Liver (tissue), 9 donors: ENCODE data around the gene BCAP31. TPM values are rescaled to one million over a fixed set of nuclear protein-coding genes. Genes with fewer than 3 reads are reported as not detected.
A peak's percentile ranks its signal among the peaks of the same experiment; 100 is the strongest.
"Not testable (repeated sequence)": the region's sequence is repeated elsewhere in the genome, so short reads cannot be mapped to it uniquely, and the experiment has no call there.

ENCODE experiments used
- DNase-seq: peaks from one replicate; pipeline ENCODE4 v3.0.0-alpha.2; 2017; ENCODE audit warnings: low spot score
- H3K27ac ChIP-seq, 2 donors: one replicate each; pipeline ENCODE4 v1.7.0; 2013; ENCODE audit warnings: inconsistent platforms in 2 of 2, low read length in 2 of 2, control low read depth in 1 of 2, low read depth in 1 of 2, mild to moderate bottlenecking in 1 of 2
- H3K27me3 ChIP-seq, 4 donors: one replicate each; pipeline versions ENCODE4 v1.6.1 to v1.7.0; 2013; ENCODE audit warnings: low read length in 3 of 4, inconsistent platforms in 1 of 4, mild to moderate bottlenecking in 1 of 4, moderate library complexity in 1 of 4; ENCODE audit not compliant: control insufficient read depth in 4 of 4, insufficient read depth in 4 of 4
- H3K36me3 ChIP-seq, 4 donors: one replicate each; pipeline versions ENCODE4 v1.6.1 to v1.7.0; 2013; ENCODE audit warnings: low read length in 3 of 4, mild to moderate bottlenecking in 3 of 4, low read depth in 1 of 4, moderate library complexity in 1 of 4; ENCODE audit not compliant: control insufficient read depth in 4 of 4, insufficient read depth in 3 of 4
- H3K4me1 ChIP-seq, 4 donors: one replicate each; pipeline versions ENCODE4 v1.6.1 to v1.7.0; 2013; ENCODE audit warnings: low read length in 3 of 4, mild to moderate bottlenecking in 3 of 4, moderate library complexity in 1 of 4; ENCODE audit not compliant: control insufficient read depth in 4 of 4, insufficient read depth in 4 of 4
- H3K4me3 ChIP-seq, 3 donors: one replicate each; pipeline versions ENCODE4 v1.6.1 to v1.7.0; 2013; ENCODE audit warnings: low read length in 3 of 3, control low read depth in 1 of 3, low read depth in 1 of 3, mild to moderate bottlenecking in 1 of 3
- H3K9ac ChIP-seq, 2 donors: one replicate each; pipeline ENCODE4 v1.7.0; 2013; ENCODE audit warnings: low read length in 2 of 2, mild to moderate bottlenecking in 2 of 2, moderate library complexity in 2 of 2, control low read depth in 1 of 2, low read depth in 1 of 2
- H3K9me3 ChIP-seq, 4 donors: one replicate each; pipeline versions ENCODE4 v1.6.1 to v1.7.0; 2013; ENCODE audit warnings: low read length in 3 of 4; ENCODE audit not compliant: control insufficient read depth in 4 of 4
- EGR1 ChIP-seq, 2 donors: IDR thresholded peaks; 2 replicates each; pipeline ENCODE4 v1.6.1; 2016 to 2018; ENCODE audit warnings: antibody characterized with exemption in 2 of 2, low read depth in 2 of 2
- FOXA1 ChIP-seq: IDR thresholded peaks from 2 replicates; pipeline ENCODE4 v1.6.1; 2016; ENCODE audit warnings: antibody characterized with exemption
- FOXA2 ChIP-seq: IDR thresholded peaks from 2 replicates; pipeline ENCODE4 v1.6.1; 2016; ENCODE audit warnings: antibody characterized with exemption
- HNF4A ChIP-seq, 2 donors: conservative IDR thresholded peaks; 2 replicates each; pipeline ENCODE4 v1.6.1; 2016; ENCODE audit warnings: antibody characterized with exemption in 2 of 2, mild to moderate bottlenecking in 2 of 2
- HNF4G ChIP-seq: IDR thresholded peaks from 2 replicates; pipeline ENCODE4 v1.6.1; 2016; ENCODE audit warnings: antibody characterized with exemption
- JUND ChIP-seq, 2 donors: IDR thresholded peaks; 2 replicates each; pipeline ENCODE4 v1.6.1; 2016; ENCODE audit warnings: antibody characterized with exemption in 2 of 2
- MAX ChIP-seq: IDR thresholded peaks from 2 replicates; pipeline ENCODE4 v1.6.1; 2016; ENCODE audit warnings: antibody characterized with exemption
- RAD21 ChIP-seq, 2 donors: IDR thresholded peaks; 2 replicates each; pipeline ENCODE4 v1.6.1; 2016; ENCODE audit warnings: antibody characterized with exemption in 2 of 2, mild to moderate bottlenecking in 2 of 2
- REST ChIP-seq: IDR thresholded peaks from 2 replicates; pipeline ENCODE4 v1.6.1; 2016; ENCODE audit warnings: antibody characterized with exemption, mild to moderate bottlenecking
- RXRA ChIP-seq, 2 donors: IDR thresholded peaks; 2 replicates each; pipeline ENCODE4 v1.6.1; 2017 to 2018; ENCODE audit warnings: antibody characterized with exemption in 2 of 2, mild to moderate bottlenecking in 1 of 2
- SP1 ChIP-seq: IDR thresholded peaks from 2 replicates; pipeline ENCODE4 v1.6.1; 2018; ENCODE audit warnings: antibody characterized with exemption, mild to moderate bottlenecking
- YY1 ChIP-seq: IDR thresholded peaks from 2 replicates; pipeline ENCODE4 v1.6.1; 2016; ENCODE audit warnings: antibody characterized with exemption, mild to moderate bottlenecking
- WGBS: extraction: QIAGEN DNeasy Blood & Tissue Kit; methylation state at CpG from one replicate; pipeline ENCODE4 v1.1.7; 2013; 5-methylcytosine and 5-hydroxymethylcytosine counted together
- polyA plus RNA-seq, 2 donors: library from polyadenylated mRNA; stranded (reverse) in 1 of 2; unstranded in 1 of 2; fragments of 200-250 nt in 1 of 2; fragments of >200 nt in 1 of 2; fragmentation: Nextera tagmentation in 1 of 2; extraction: Ambion mirVana in 1 of 2; gene quantifications; one replicate each; pipeline versions ENCODE4 v1.2.1 to v1.2.3, GENCODE V29; 2013 to 2015
- total RNA-seq, 2 donors: library from RNA; depleted of rRNA; stranded (reverse); fragments of >200 nt; gene quantifications; one replicate each; pipeline ENCODE4 v1.2.3, GENCODE V29; 2014
- TF ChIP-seq, protein P1 (sequence below): IDR thresholded peaks from 2 replicates; pipeline ENCODE4 v1.6.1; 2016; ENCODE audit warnings: antibody characterized with exemption
- TF ChIP-seq, protein P2 (sequence below): IDR thresholded peaks from 2 replicates; pipeline ENCODE4 v1.6.1; 2016; ENCODE audit warnings: antibody characterized with exemption
- TF ChIP-seq, protein P3 (sequence below): fragments of 150-350 bp; IDR thresholded peaks from 2 replicates; pipeline ENCODE4 v1.5.1; 2017; ENCODE audit warnings: improper control_type of control experiment, low read depth, low read length; ENCODE audit not compliant: missing input control
- donor health status: healthy.
- donor health status: healthy.
- donor health status: healthy.
- donor health status: healthy.
- donor health status: healthy.

BCAP31 gene
- total and polyA plus RNA-seq, 4 donors: 64.6 to 158 (median 119) TPM

DNA sequence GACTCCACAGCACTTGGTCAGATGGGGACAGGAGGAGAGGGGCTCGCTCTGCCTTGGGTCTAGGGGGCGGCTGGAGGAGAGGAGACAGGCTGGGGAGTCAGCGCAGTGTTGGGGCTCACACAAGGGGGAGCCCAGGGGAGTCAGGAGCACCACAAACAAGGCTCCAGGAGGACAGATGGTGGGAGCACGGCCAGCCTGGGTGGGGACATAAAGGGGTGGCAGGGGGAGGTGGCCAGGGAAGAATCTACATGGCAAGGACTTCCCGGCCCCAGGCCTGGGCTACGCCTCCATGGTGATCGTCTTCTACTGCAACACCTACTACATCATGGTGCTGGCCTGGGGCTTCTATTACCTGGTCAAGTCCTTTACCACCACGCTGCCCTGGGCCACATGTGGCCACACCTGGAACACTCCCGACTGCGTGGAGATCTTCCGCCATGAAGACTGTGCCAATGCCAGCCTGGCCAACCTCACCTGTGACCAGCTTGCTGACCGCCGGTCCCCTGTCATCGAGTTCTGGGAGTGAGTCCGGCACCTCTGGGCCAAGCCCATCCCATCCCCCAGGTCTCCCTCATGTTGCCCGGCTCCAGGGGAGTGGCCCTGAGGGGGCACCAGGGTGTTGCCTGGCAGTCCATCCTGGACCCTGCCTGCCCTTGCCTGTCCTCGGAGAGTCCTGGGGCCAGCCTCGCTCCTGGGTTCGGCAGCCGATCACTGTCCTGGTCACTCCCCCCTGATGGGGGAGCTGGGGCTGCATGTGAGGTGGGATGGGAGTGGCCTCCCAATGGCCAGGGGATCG lies 33.0 kb downstream of the BCAP31 start:
- WGBS: 88% methylated on average over 21 of the region's 21 CpGs
- not testable (repeated sequence) for H3K4me3 ChIP-seq, DNase-seq, H3K9ac ChIP-seq, H3K27me3 ChIP-seq, H3K4me1 ChIP-seq, H3K27ac ChIP-seq, H3K9me3 ChIP-seq, H3K36me3 ChIP-seq

GRCh38 chrX:153690466-153690865 lies 33.7 kb downstream of the BCAP31 start:
- Histone ChIP-seq H3K9me3 (no peaks in the 10 kb centered on the region), H3K36me3 (no peaks in the 10 kb centered on the region), H3K4me3 (no peak overlapping the region), H3K4me1 (peaks cover 0 to 2% (median 0%) of the 10 kb centered on the region in 4 donors), H3K9ac (no peak overlapping the region), H3K27me3 (peaks cover 0 to 4% (median 0%) of the 10 kb centered on the region in 4 donors), H3K27ac (no peak overlapping the region)
- DNase-seq: no peak
- no peak for TF ChIP-seq RAD21 (IDR thresholded peaks at IDR 0.05)
- WGBS: 80% methylated on average over 14 of the region's 14 CpGs

DNA sequence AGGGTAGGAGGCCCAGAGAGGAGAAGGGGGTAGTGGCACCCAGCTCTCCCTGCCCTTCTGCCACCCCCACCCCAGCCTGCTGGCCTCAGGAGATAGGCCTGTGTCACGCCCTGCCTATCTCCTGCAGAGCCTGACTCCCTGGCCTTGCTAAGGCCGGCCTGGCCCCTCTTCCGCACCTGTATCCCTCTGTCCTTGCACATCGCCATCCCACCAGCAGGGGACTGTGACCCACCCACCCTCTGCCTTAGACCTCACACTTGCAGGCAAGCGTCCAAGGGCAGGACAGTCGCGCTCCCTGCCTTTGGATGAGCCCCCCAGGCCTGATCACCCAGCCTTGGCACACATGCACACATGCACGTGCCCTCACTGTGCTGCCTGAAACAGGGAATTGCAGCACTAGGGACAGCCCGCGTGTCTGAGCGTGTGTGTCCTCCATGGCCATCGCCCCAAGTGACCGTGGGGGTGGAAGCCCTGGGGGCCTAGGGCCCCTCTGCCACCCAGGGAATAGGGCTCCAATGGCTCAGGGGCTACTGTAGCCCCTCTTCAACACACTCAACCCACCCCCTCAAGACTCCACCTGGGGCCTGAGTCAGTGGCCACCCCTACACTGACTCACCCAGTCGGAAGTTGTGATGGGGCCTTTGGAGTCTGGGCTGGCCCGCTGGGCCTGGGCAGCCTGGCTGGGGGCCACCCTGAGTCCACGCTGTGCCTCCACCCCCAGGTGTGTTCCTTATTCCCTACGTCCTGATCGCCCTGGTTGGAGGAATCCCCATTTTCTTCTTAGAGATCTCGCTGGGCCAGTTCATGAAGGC lies 34.3 kb downstream of the BCAP31 start:
- Histone ChIP-seq H3K36me3 (no peaks in the 10 kb centered on the region), H3K4me3 (no peak overlapping the region), H3K4me1 (peaks cover 0 to 2% (median 0%) of the 10 kb centered on the region in 4 donors), H3K27me3 (peaks cover 0 to 5% (median 0%) of the 10 kb centered on the region in 4 donors), H3K9me3 (no peaks in the 10 kb centered on the region), H3K9ac (no peak overlapping the region), H3K27ac (no peak overlapping the region)
- peak; percentile 61 for DNase-seq
- TF ChIP-seq MAX: no peak
- TF ChIP-seq, protein P1, sequence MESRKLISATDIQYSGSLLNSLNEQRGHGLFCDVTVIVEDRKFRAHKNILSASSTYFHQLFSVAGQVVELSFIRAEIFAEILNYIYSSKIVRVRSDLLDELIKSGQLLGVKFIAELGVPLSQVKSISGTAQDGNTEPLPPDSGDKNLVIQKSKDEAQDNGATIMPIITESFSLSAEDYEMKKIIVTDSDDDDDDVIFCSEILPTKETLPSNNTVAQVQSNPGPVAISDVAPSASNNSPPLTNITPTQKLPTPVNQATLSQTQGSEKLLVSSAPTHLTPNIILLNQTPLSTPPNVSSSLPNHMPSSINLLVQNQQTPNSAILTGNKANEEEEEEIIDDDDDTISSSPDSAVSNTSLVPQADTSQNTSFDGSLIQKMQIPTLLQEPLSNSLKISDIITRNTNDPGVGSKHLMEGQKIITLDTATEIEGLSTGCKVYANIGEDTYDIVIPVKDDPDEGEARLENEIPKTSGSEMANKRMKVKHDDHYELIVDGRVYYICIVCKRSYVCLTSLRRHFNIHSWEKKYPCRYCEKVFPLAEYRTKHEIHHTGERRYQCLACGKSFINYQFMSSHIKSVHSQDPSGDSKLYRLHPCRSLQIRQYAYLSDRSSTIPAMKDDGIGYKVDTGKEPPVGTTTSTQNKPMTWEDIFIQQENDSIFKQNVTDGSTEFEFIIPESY: no peak
- TF ChIP-seq RXRA (IDR thresholded peaks at IDR 0.05): no peak
- TF ChIP-seq HNF4G: no peak
- TF ChIP-seq EGR1 (IDR thresholded peaks at IDR 0.05; ENCODE audit: low read depth in 2 of 2): no peak
- no peak for TF ChIP-seq REST
- TF ChIP-seq, protein P2, sequence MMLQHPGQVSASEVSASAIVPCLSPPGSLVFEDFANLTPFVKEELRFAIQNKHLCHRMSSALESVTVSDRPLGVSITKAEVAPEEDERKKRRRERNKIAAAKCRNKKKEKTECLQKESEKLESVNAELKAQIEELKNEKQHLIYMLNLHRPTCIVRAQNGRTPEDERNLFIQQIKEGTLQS: no peak
- no peak for TF ChIP-seq FOXA2
- no peak for TF ChIP-seq YY1
- no peak for TF ChIP-seq JUND (IDR thresholded peaks at IDR 0.05)
- no peak for TF ChIP-seq RAD21 (IDR thresholded peaks at IDR 0.05)
- no peak for TF ChIP-seq SP1
- TF ChIP-seq FOXA1: no peak
- TF ChIP-seq, protein P3, sequence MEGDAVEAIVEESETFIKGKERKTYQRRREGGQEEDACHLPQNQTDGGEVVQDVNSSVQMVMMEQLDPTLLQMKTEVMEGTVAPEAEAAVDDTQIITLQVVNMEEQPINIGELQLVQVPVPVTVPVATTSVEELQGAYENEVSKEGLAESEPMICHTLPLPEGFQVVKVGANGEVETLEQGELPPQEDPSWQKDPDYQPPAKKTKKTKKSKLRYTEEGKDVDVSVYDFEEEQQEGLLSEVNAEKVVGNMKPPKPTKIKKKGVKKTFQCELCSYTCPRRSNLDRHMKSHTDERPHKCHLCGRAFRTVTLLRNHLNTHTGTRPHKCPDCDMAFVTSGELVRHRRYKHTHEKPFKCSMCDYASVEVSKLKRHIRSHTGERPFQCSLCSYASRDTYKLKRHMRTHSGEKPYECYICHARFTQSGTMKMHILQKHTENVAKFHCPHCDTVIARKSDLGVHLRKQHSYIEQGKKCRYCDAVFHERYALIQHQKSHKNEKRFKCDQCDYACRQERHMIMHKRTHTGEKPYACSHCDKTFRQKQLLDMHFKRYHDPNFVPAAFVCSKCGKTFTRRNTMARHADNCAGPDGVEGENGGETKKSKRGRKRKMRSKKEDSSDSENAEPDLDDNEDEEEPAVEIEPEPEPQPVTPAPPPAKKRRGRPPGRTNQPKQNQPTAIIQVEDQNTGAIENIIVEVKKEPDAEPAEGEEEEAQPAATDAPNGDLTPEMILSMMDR: no peak
- no peak for TF ChIP-seq HNF4A (conservative IDR thresholded peaks at IDR 0.05)
- 92% methylated on average over 19 of the region's 19 CpGs for WGBS
